Loucy (cell line): ENCODE results near the gene UPK3BL1.
A peak's percentile ranks its signal among the peaks of the same experiment; 100 is the strongest.
"Not testable (repeated sequence)": the region's sequence is repeated elsewhere in the genome, so short reads cannot be mapped to it uniquely, and the experiment has no call there.

Experiments used
- H2AFZ ChIP-seq: fragments of 200-600 bp; sonication (generic); 2 replicates; pipeline ENCODE4 v1.6.0; 2016; ENCODE audit warnings: antibody characterized with exemption, mild to moderate bottlenecking, low read length, moderate library complexity
- H3F3A ChIP-seq: fragments of 200-600 bp; 2 replicates; pipeline ENCODE4 v1.6.0; 2016; ENCODE audit warnings: antibody characterized with exemption, low read depth, mild to moderate bottlenecking
- H3K27me3 ChIP-seq: fragments of 200-600 bp; sonication (generic); 2 replicates; pipeline ENCODE4 v1.6.1; 2014; ENCODE audit warnings: low read length, mild to moderate bottlenecking; ENCODE audit not compliant: insufficient read depth, poor library complexity, severe bottlenecking
- H3K36me3 ChIP-seq: fragments of 200-600 bp; sonication (generic); 2 replicates; pipeline ENCODE4 v1.6.1; 2016; ENCODE audit warnings: low read length; ENCODE audit not compliant: insufficient read depth
- H3K4me1 ChIP-seq: fragments of 200-600 bp; sonication (generic); 2 replicates; pipeline ENCODE4 v1.5.1; 2014; ENCODE audit warnings: low read length, mild to moderate bottlenecking; ENCODE audit not compliant: insufficient read depth, poor library complexity, severe bottlenecking
- H3K4me2 ChIP-seq: fragments of 200-600 bp; sonication (generic); 2 replicates; pipeline ENCODE4 v1.6.0; 2014; ENCODE audit warnings: antibody characterized with exemption, low read length, low read depth, mild to moderate bottlenecking; ENCODE audit not compliant: poor library complexity, severe bottlenecking
- H3K4me3 ChIP-seq: fragments of 200-600 bp; sonication (generic); 2 replicates; pipeline ENCODE4 v1.5.1; 2014; ENCODE audit warnings: low read length, mild to moderate bottlenecking, mixed read lengths; ENCODE audit not compliant: poor library complexity, severe bottlenecking
- H3K79me2 ChIP-seq: fragments of 200-600 bp; sonication (generic); 2 replicates; pipeline ENCODE4 v1.6.1; 2014; ENCODE audit warnings: low read length; ENCODE audit not compliant: insufficient read depth
- H3K9ac ChIP-seq: fragments of 200-600 bp; sonication (generic); 2 replicates; pipeline ENCODE4 v1.6.0; 2014; ENCODE audit warnings: mild to moderate bottlenecking, low read depth, low read length, moderate library complexity; ENCODE audit not compliant: poor library complexity, severe bottlenecking
- H3K9me2 ChIP-seq: fragments of 200-600 bp; sonication (generic); replicated peaks from 2 replicates; pipeline ENCODE4 v1.6.1; 2016; ENCODE audit warnings: low read depth, low read length, mixed read lengths
- H3K9me3 ChIP-seq: fragments of 200-600 bp; sonication (generic); 2 replicates; pipeline ENCODE4 v1.6.1; 2014; ENCODE audit warnings: mild to moderate bottlenecking, antibody characterized with exemption, low read length, low read depth; ENCODE audit not compliant: insufficient read depth
- H4K20me1 ChIP-seq: fragments of 200-600 bp; sonication (generic); 2 replicates; pipeline ENCODE4 v1.6.0; 2014; ENCODE audit warnings: antibody characterized with exemption, low read length, mild to moderate bottlenecking; ENCODE audit not compliant: insufficient read depth, poor library complexity, severe bottlenecking

The UPK3BL1 gene

GRCh38 chr7:102673447-102674067 is 31.0 kb upstream of the UPK3BL1 start:
- not testable (repeated sequence) for H3K9me2 ChIP-seq, H3K4me1 ChIP-seq, H4K20me1 ChIP-seq, H3K9me3 ChIP-seq, H3K27me3 ChIP-seq, H3F3A ChIP-seq, H3K79me2 ChIP-seq, H3K9ac ChIP-seq, H3K4me2 ChIP-seq, H3K36me3 ChIP-seq, H2AFZ ChIP-seq, H3K4me3 ChIP-seq

GRCh38 chr7:102671956-102672307 is 29.3 kb upstream of the UPK3BL1 start:
- not testable (repeated sequence) for H3K4me1 ChIP-seq, H3K79me2 ChIP-seq, H3K9me2 ChIP-seq, H3F3A ChIP-seq, H3K9me3 ChIP-seq, H3K9ac ChIP-seq, H3K36me3 ChIP-seq, H3K27me3 ChIP-seq, H2AFZ ChIP-seq, H4K20me1 ChIP-seq, H3K4me2 ChIP-seq, H3K4me3 ChIP-seq

- H3K79me2 ChIP-seq, H3K4me1 ChIP-seq, H3F3A ChIP-seq, H3K9me2 ChIP-seq, H3K9me3 ChIP-seq, H3K9ac ChIP-seq, H3K36me3 ChIP-seq, H3K4me2 ChIP-seq, H3K27me3 ChIP-seq, H2AFZ ChIP-seq, H4K20me1 ChIP-seq: not testable (repeated sequence)
- peak within 1 kb of the TSS; percentile 59 for H3K4me3 ChIP-seq
Observed at GRCh38 chr7:102671166-102671955, 28.8 kb upstream of the UPK3BL1 start, which contains the start of gene POLR2J2. Gene POLR2J2 (minus strand): TSS chr7:102671663. CDS start chr7:102671601, 62 bp downstream.

GRCh38 chr7:102667523-102667922 is 24.9 kb upstream of the UPK3BL1 start:
- H3F3A ChIP-seq, H3K27me3 ChIP-seq, H3K4me1 ChIP-seq, H3K9me3 ChIP-seq, H3K9ac ChIP-seq, H3K9me2 ChIP-seq, H3K4me2 ChIP-seq, H4K20me1 ChIP-seq, H2AFZ ChIP-seq, H3K79me2 ChIP-seq, H3K4me3 ChIP-seq, H3K36me3 ChIP-seq: not testable (repeated sequence)

GRCh38 chr7:102666850-102667249 is 24.3 kb upstream of the UPK3BL1 start:
- H3K9me2 ChIP-seq, H3K4me2 ChIP-seq, H3K9ac ChIP-seq, H2AFZ ChIP-seq, H4K20me1 ChIP-seq, H3K9me3 ChIP-seq, H3K36me3 ChIP-seq, H3K4me3 ChIP-seq, H3K27me3 ChIP-seq, H3K4me1 ChIP-seq, H3K79me2 ChIP-seq, H3F3A ChIP-seq: not testable (repeated sequence)

- H3K9ac ChIP-seq, H3K4me2 ChIP-seq, H3K9me3 ChIP-seq, H3K9me2 ChIP-seq, H3K27me3 ChIP-seq, H3F3A ChIP-seq, H2AFZ ChIP-seq, H3K36me3 ChIP-seq, H3K4me3 ChIP-seq, H3K79me2 ChIP-seq, H4K20me1 ChIP-seq, H3K4me1 ChIP-seq: not testable (repeated sequence)
Observed at GRCh38 chr7:102664765-102665164, 22.2 kb upstream of the UPK3BL1 start.

- not testable (repeated sequence) for H3K36me3 ChIP-seq, H3K4me2 ChIP-seq, H3K27me3 ChIP-seq, H3F3A ChIP-seq, H2AFZ ChIP-seq, H3K4me1 ChIP-seq, H4K20me1 ChIP-seq, H3K9me2 ChIP-seq, H3K79me2 ChIP-seq, H3K4me3 ChIP-seq, H3K9ac ChIP-seq, H3K9me3 ChIP-seq
Observed at GRCh38 chr7:102649924-102650323, 7.3 kb upstream of the UPK3BL1 start, which contains the start of gene SPDYE2B. Gene SPDYE2B (plus strand): TSS chr7:102650319. CDS start chr7:102652349, 2,030 bp downstream.
